ENCODE results near the gene SMIM1. TPM values are rescaled to one million over a fixed set of nuclear protein-coding genes. Genes with fewer than 3 reads are reported as not detected.
A peak's percentile ranks its signal among the peaks of the same experiment; 100 is the strongest.

Gene SMIM1
- total RNA-seq, 2 experiments from 2014 or later = not detected

GRCh38 chr1:3785456-3786157 is 13.1 kb downstream of the SMIM1 start:
- Mint-ChIP-seq H3K36me3 (ENCODE audit: low read depth) (peaks cover 41% of the 10 kb centered on the region), H3K4me1 (ENCODE audit: low read depth) (peaks cover 21% of the 10 kb centered on the region), H3K4me3 (no peak overlapping the region), H3K27me3 (ENCODE audit: low read depth) (no peaks in the 10 kb centered on the region), H3K27ac (no peak overlapping the region), H3K9me3 (ENCODE audit: insufficient read depth) (no peaks in the 10 kb centered on the region)
- ChIA-PET POLR2A (interaction anchor here (1.5 kb wide), 1 partner anchor 10 kb away, joined by 5 read pairs; the partner anchor contains the start of gene LRRC47), CTCF (interaction anchor here (1.4 kb wide), 1 partner anchor 10 kb away, joined by 7 read pairs; the partner anchor contains the start of gene LRRC47)
- no peak for ATAC-seq
- no peak for DNase-seq

- no peaks in the 10 kb centered on the region for H3K27me3 Mint-ChIP-seq (ENCODE audit: low read depth)
- H3K36me3 Mint-ChIP-seq (ENCODE audit: low read depth) = peaks cover 33% of the 10 kb centered on the region
- ChIA-PET POLR2A (interaction anchor here (1.5 kb wide), 1 partner anchor 9 kb away, joined by 5 read pairs; the partner anchor contains the start of gene LRRC47), CTCF (interaction anchor here (1.4 kb wide), 1 partner anchor 9 kb away, joined by 7 read pairs; the partner anchor contains the start of gene LRRC47)
- no peak for DNase-seq
- H3K27ac Mint-ChIP-seq = no peak overlapping the region
- peaks cover 21% of the 10 kb centered on the region for H3K4me1 Mint-ChIP-seq (ENCODE audit: low read depth)
- no peak overlapping the region for H3K4me3 Mint-ChIP-seq
- H3K9me3 Mint-ChIP-seq (ENCODE audit: insufficient read depth) = no peaks in the 10 kb centered on the region
- ATAC-seq = no peak
Observed at GRCh38 chr1:3786468-3787348, 14.2 kb downstream of the SMIM1 start.

GRCh38 chr1:3787349-3787715 is 14.8 kb downstream of the SMIM1 start:
- H3K4me3 Mint-ChIP-seq = no peak overlapping the region
- peaks cover 32% of the 10 kb centered on the region for H3K36me3 Mint-ChIP-seq (ENCODE audit: low read depth)
- ATAC-seq (peak; percentile 54), DNase-seq (peak; percentile 32)
- ChIA-PET CTCF (no interaction called here), POLR2A (no interaction called here)
- H3K27me3 Mint-ChIP-seq (ENCODE audit: low read depth) = no peaks in the 10 kb centered on the region
- peaks cover 21% of the 10 kb centered on the region for H3K4me1 Mint-ChIP-seq (ENCODE audit: low read depth)
- no peak overlapping the region for H3K27ac Mint-ChIP-seq
- no peaks in the 10 kb centered on the region for H3K9me3 Mint-ChIP-seq (ENCODE audit: insufficient read depth)

- Mint-ChIP-seq H3K27ac (peak overlapping the region; percentile 60), H3K9me3 (ENCODE audit: insufficient read depth) (no peaks in the 10 kb centered on the region), H3K27me3 (ENCODE audit: low read depth) (no peaks in the 10 kb centered on the region), H3K36me3 (ENCODE audit: low read depth) (peaks cover 30% of the 10 kb centered on the region), H3K4me1 (ENCODE audit: low read depth) (peaks cover 26% of the 10 kb centered on the region), H3K4me3 (no peak overlapping the region)
- no peak for DNase-seq
- ATAC-seq = no peak
- ChIA-PET CTCF (no interaction called here), POLR2A (no interaction called here)
Observed at GRCh38 chr1:3787745-3788605, 15.4 kb downstream of the SMIM1 start.

- H3K36me3 Mint-ChIP-seq (ENCODE audit: low read depth) = peaks cover 27% of the 10 kb centered on the region
- no peaks in the 10 kb centered on the region for H3K9me3 Mint-ChIP-seq (ENCODE audit: insufficient read depth)
- ChIA-PET POLR2A (no interaction called here), CTCF (no interaction called here)
- peaks cover 35% of the 10 kb centered on the region for H3K4me1 Mint-ChIP-seq (ENCODE audit: low read depth)
- no peak for DNase-seq
- H3K4me3 Mint-ChIP-seq = no peak overlapping the region
- H3K27me3 Mint-ChIP-seq (ENCODE audit: low read depth) = no peaks in the 10 kb centered on the region
- H3K27ac Mint-ChIP-seq = no peak overlapping the region
- no peak for ATAC-seq
Observed at GRCh38 chr1:3788756-3789420, 16.3 kb downstream of the SMIM1 start.

- DNase-seq = no peak
- H3K27ac Mint-ChIP-seq = no peak overlapping the region
- no peaks in the 10 kb centered on the region for H3K9me3 Mint-ChIP-seq (ENCODE audit: insufficient read depth)
Observed at GRCh38 chr1:3789421-3790300, 17.1 kb downstream of the SMIM1 start.

GRCh38 chr1:3790500-3790923 is 18.0 kb downstream of the SMIM1 start:
- H3K36me3 Mint-ChIP-seq (ENCODE audit: low read depth) = peaks cover 19% of the 10 kb centered on the region
- no peak overlapping the region for H3K27ac Mint-ChIP-seq
- no peaks in the 10 kb centered on the region for H3K27me3 Mint-ChIP-seq (ENCODE audit: low read depth)
- DNase-seq (no peak), ATAC-seq (no peak)
- no peaks in the 10 kb centered on the region for H3K9me3 Mint-ChIP-seq (ENCODE audit: insufficient read depth)
- peaks cover 50% of the 10 kb centered on the region for H3K4me1 Mint-ChIP-seq (ENCODE audit: low read depth)
- ChIA-PET POLR2A (no interaction called here), CTCF (interaction anchor here (1.5 kb wide), 1 partner anchor 15 kb away, joined by 4 read pairs; no protein-coding TSS in a partner anchor)
- no peak overlapping the region for H3K4me3 Mint-ChIP-seq

More at GRCh38 chr1:3789421-3790300, 17.1 kb downstream of the SMIM1 start:
- Mint-ChIP-seq H3K27me3 (ENCODE audit: low read depth) (no peaks in the 10 kb centered on the region), H3K4me1 (ENCODE audit: low read depth) (peaks cover 41% of the 10 kb centered on the region), H3K4me3 (no peak overlapping the region), H3K36me3 (ENCODE audit: low read depth) (peaks cover 20% of the 10 kb centered on the region)
- ChIA-PET CTCF (interaction anchor here (1.5 kb wide), 1 partner anchor 14 kb away, joined by 4 read pairs; no protein-coding TSS in a partner anchor), POLR2A (no interaction called here)
- ATAC-seq = no peak

- H3K27ac Mint-ChIP-seq = no peak overlapping the region
- peaks cover 50% of the 10 kb centered on the region for H3K4me1 Mint-ChIP-seq (ENCODE audit: low read depth)
Observed at GRCh38 chr1:3790952-3791351, 18.4 kb downstream of the SMIM1 start.

GRCh38 chr1:3795453-3796214 is 23.1 kb downstream of the SMIM1 start:
- DNase-seq (peak; percentile 29), ATAC-seq (peak; percentile 42)
- POLR2A ChIA-PET = interaction anchor here (0.8 to 2.1 kb wide), 4 partner anchors 9 to 27 kb away, joined by 3 to 8 read pairs (median 4); no protein-coding TSS in a partner anchor
- CTCF ChIA-PET = interaction anchor here (0.7 to 2.2 kb wide), 4 partner anchors 10 to 71 kb away, joined by 3 to 13 read pairs (median 6); no protein-coding TSS in a partner anchor
- H3K9me3 Mint-ChIP-seq (ENCODE audit: insufficient read depth) = no peaks in the 10 kb centered on the region
- H3K4me1 Mint-ChIP-seq (ENCODE audit: low read depth) = peaks cover 38% of the 10 kb centered on the region
- H3K27me3 Mint-ChIP-seq (ENCODE audit: low read depth) = peaks cover 2% of the 10 kb centered on the region
- H3K4me3 Mint-ChIP-seq = peak overlapping the region; percentile 83
- H3K36me3 Mint-ChIP-seq (ENCODE audit: low read depth) = peaks cover 11% of the 10 kb centered on the region
- H3K27ac Mint-ChIP-seq = peak overlapping the region; percentile 77

More at GRCh38 chr1:3790952-3791351, 18.4 kb downstream of the SMIM1 start:
- Mint-ChIP-seq H3K9me3 (ENCODE audit: insufficient read depth) (no peaks in the 10 kb centered on the region), H3K4me3 (no peak overlapping the region), H3K36me3 (ENCODE audit: low read depth) (peaks cover 18% of the 10 kb centered on the region), H3K27me3 (ENCODE audit: low read depth) (no peaks in the 10 kb centered on the region)
- POLR2A ChIA-PET = no interaction called here
- CTCF ChIA-PET = interaction anchor here (1.5 kb wide), 1 partner anchor 15 kb away, joined by 4 read pairs; no protein-coding TSS in a partner anchor
- no peak for ATAC-seq
- DNase-seq = no peak

All from activated CD8-positive, alpha-beta T cell treated with anti-CD3 and anti-CD28 coated beads, Interleukin-2, amount 10 ng/mL, durations not matched to agents 7 days and 5 days (primary cell).